Measurements from ENCODE around the gene EFNA5. TPM values are rescaled to one million over a fixed set of nuclear protein-coding genes. Genes with fewer than 3 reads are reported as not detected.

Gene EFNA5
- total and polyA plus RNA-seq, 2 of the 8 experiments (the other 6 are each of a cell fraction or from before 2014, with no cell fraction given) = 9.6 to 21.8 TPM

- Histone ChIP-seq H2BK12ac (ENCODE audit: low read depth, low read length) (no peak overlapping the region), H3K9ac (replicated peaks in 1 of 4; ENCODE audit: extremely low read depth in 1 of 4, low read depth in 3 of 4, low read length in 3 of 4) (no peak overlapping the region), H3K56ac (replicated peaks; ENCODE audit: insufficient read length, low read depth, low read length) (no peak overlapping the region), H3K4me1 (replicated peaks in 1 of 4; ENCODE audit: control insufficient read depth in 3 of 4, insufficient read depth in 4 of 4, low read length in 3 of 4) (peaks cover 0 to 10% (median 5%) of the 10 kb centered on the region in 4 experiments; a peak in 4 of 7 replicates), H2BK15ac (ENCODE audit: low read length) (no peak overlapping the region), H3K23ac (ENCODE audit: insufficient read length) (no peak overlapping the region), H4K5ac (ENCODE audit: insufficient read length, low read depth, low read length) (no peak overlapping the region), H3K9me3 (ENCODE audit: insufficient read depth in 2 of 2, low read depth in 1 of 2, low read length in 1 of 2) (no peaks in the 10 kb centered on the region), H2AFZ (ENCODE audit: low read length) (no peak overlapping the region), H3K23me2 (ENCODE audit: low read depth, low read length) (peaks cover 1% of the 10 kb centered on the region; the same call in 1 of the 2 replicates), H3K4me2 (ENCODE audit: insufficient read depth in 1 of 2, low read depth in 2 of 2, low read length in 2 of 2) (no peak overlapping the region), H3K4ac (replicated peaks; ENCODE audit: insufficient read length, low read depth, low read length) (no peak overlapping the region), H4K20me1 (replicated peaks in 1 of 2; ENCODE audit: control insufficient read depth in 1 of 2, insufficient read depth in 2 of 2, low read length in 2 of 2) (peaks cover 0 to 1% of the 10 kb centered on the region in 2 experiments), H3K14ac (ENCODE audit: insufficient read length) (no peak overlapping the region), H4K91ac (replicated peaks; ENCODE audit: insufficient read length, low read length) (no peak overlapping the region), H2BK5ac (ENCODE audit: low read depth, low read length) (no peak overlapping the region), H3K27ac (ENCODE audit: low read depth, low read length) (no peak overlapping the region), H2BK120ac (replicated peaks; ENCODE audit: low read depth, low read length) (no peak overlapping the region), H3K79me1 (ENCODE audit: low read depth, low read length) (peaks cover 2% of the 10 kb centered on the region; the same call in 1 of the 2 replicates), H3K36me3 (ENCODE audit: control insufficient read depth in 2 of 4, insufficient read depth in 4 of 4, low read length in 3 of 4) (no peaks in the 10 kb centered on the region), H3K79me2 (ENCODE audit: control insufficient read depth in 1 of 2, insufficient read depth in 2 of 2, low read length in 2 of 2) (peaks cover 4 to 6% of the 10 kb centered on the region in 2 experiments; a peak in 2 of 4 replicates), H3K18ac (ENCODE audit: extremely low read depth, low read length) (no peak overlapping the region), H3K27me3 (replicated peaks in 1 of 4; ENCODE audit: control insufficient read depth in 3 of 4, extremely low read depth in 1 of 4, insufficient read depth in 3 of 4, low read length in 3 of 4) (no peaks in the 10 kb centered on the region), H2BK20ac (ENCODE audit: low read length) (no peak overlapping the region), H2AK5ac (ENCODE audit: low read depth, low read length) (no peak overlapping the region), H3K4me3 (ENCODE audit: extremely low read depth in 1 of 4, insufficient read depth in 2 of 4, low read depth in 3 of 4, low read length in 4 of 4) (no peak overlapping the region), H4K8ac (ENCODE audit: extremely low read depth, insufficient read depth, low read length) (no peak overlapping the region)
- no peak for TF ChIP-seq SP1 (IDR thresholded peaks at IDR 0.05; ENCODE audit: low read depth, low read length)
- TF ChIP-seq FOSL1 (IDR thresholded peaks at IDR 0.05; ENCODE audit: insufficient read depth, low read depth, low read length) = no peak
- no peak for TF ChIP-seq RNF2 (IDR thresholded peaks at IDR 0.05; ENCODE audit: borderline replicate concordance, low read depth, low read length, missing control alignments, poor library complexity, severe bottlenecking)
- TF ChIP-seq RFX5 (IDR thresholded peaks at IDR 0.05; ENCODE audit: borderline replicate concordance, low read depth, low read length) = peak; percentile 45; the same call in 1 of the 2 replicates
- TF ChIP-seq USF2 (IDR thresholded peaks at IDR 0.05; ENCODE audit: low read length) = no peak
- no peak for TF ChIP-seq TBP (IDR thresholded peaks at IDR 0.05; ENCODE audit: low read depth, low read length)
- FAIRE-seq (no peak), DNase-seq (ENCODE audit: low read depth in 1 of 2, low spot score in 2 of 2) (no peak)
- ChIA-PET POLR2A (ENCODE audit: partially characterized antibody) (no interaction called here), CTCF (ENCODE audit: partially characterized antibody) (interaction anchor here (1.0 to 1.1 kb wide), 2 partner anchors 14 to 40 kb away, joined by 3 to 4 read pairs; no protein-coding TSS in a partner anchor)
- WGBS, 2 experiments (ENCODE audit: extremely low coverage in 1 of 2, insufficient coverage in 1 of 2, insufficient read length in 1 of 2, insufficient replicate concordance in 2 of 2, low coverage in 1 of 2, low lambda C conversion rate in 2 of 2, missing lambda C conversion rate in 1 of 2) = 93% methylated on average over 12 of the region's 12 CpGs; no CpG with 5 or more reads in 1 of the 2 experiments
Observed at GRCh38 chr5:107610798-107611197, 59.9 kb downstream of the EFNA5 start.

Data from H1 (cell line).